TTC549 (cell line): Measurements from ENCODE around the gene LSAMP.
"Not testable (repeated sequence)": the region's sequence is repeated elsewhere in the genome, so short reads cannot be mapped to it uniquely, and the experiment has no call there.

Experiments
- FAIRE-seq: peaks from 2 replicates; lab custom pipeline; 2012; peaks lifted over from hg19 to GRCh38; lab: Jason Lieb, UNC

LSAMP gene

DNA sequence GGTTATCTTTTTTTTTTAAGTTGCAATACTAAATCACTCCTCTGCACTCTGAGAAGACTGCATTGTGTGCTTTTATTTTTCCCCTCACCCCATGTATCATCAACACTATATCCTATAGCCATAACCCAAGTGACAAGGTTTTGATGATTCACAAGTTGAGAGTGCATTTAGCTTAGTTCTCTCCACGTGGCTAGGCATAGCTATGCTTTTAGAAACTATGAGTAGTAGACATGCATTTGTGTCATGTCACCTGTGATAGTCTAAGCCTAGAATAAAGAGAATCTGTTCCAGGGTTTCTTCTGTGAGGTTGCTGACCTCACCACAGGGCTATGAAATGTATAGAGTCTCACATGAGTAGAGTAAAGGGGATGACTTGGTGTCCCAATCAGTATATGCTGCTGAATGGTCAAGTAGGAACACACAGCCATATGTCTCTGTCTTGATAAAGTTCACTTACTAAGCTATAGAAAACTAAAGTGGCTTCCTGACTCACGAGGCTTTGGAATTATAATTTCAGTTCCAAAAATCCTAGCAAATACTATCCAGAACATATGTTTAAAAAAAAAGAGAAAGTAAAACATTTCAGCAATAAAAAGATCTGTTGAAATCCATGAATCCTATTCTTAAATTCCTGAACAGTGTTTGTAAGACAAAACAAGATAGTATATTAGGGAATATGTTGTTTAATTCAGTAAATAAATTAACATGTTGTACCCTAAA, 206.3 kb downstream of the LSAMP start:
- FAIRE-seq, result no peak

DNA sequence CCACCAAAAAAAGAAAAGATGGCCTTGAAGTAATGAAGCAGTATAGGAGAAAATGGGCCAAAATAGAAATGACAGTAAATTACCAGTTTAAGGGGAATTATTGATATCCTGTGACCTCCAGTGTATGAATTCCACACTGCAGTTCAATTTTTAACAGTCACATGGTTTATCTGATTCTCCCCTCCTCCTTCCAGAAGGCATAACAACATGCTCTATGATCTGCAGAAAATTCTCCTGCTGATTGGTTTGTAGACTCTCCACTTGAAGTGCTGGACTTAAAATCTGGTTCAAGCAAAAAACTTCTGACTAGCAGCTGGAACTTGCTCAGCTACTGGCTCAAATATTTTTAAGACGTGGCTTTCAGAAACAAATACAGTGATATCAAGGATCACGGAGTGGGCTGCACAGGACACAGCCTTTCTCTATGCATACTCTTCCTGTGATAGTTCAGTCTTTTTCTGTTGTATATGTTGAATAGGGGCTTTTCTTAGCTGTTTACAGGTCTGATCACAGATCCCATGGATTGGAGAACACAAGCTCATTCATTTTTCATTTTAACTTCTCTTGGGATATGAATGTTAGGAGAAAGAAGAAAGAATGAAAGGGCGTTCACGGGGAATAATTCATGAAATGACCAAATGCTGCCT, 211.5 kb downstream of the LSAMP start:
- FAIRE-seq, result no peak

DNA sequence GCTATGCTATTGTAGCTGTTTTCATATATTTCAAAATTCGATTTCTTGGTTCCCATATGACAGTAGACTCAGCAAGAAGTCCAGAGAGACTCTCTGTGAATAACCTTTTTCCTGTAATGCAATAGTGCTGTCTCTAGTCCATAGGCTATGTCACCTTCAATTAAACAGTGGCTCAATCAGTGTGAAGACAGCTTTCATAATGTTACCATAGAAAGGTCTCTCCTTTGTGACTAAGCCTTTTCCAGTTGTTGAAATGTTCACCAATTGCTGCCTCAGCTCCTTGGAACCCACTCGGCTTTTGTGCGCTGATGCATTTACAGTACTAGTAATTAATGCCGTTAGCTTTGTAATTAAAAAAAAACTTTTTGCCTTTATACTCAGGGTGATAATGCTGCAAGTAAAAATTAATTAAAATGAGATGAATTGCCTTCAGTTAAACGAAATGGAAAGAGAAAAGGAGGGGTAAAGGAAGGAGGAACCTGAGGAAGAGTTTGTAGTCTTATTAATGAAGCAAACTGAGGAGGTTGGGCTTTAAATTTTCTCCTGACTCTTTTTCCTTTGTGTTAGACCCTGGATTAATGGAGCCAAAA, 214.8 kb downstream of the LSAMP start:
- no peak for FAIRE-seq

DNA sequence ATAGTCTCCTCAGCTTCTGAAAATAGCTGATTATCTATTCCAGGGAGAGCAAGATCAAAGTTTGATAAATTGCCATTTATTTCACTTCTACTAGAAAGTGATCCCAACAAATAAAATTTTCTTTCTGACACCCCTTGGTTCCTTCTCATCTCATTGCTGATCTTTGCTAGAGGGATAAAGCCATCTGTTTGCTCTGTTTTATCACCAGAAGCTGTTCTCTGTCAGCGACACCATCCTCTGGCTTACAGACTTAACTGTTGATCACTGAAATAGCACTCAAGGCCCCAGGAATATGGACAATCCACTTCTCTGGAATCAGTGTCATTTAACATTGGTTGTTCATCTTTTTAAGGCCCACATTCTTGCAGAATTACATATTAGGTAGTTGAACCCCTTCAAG, 219.0 kb downstream of the LSAMP start:
- no peak for FAIRE-seq

DNA sequence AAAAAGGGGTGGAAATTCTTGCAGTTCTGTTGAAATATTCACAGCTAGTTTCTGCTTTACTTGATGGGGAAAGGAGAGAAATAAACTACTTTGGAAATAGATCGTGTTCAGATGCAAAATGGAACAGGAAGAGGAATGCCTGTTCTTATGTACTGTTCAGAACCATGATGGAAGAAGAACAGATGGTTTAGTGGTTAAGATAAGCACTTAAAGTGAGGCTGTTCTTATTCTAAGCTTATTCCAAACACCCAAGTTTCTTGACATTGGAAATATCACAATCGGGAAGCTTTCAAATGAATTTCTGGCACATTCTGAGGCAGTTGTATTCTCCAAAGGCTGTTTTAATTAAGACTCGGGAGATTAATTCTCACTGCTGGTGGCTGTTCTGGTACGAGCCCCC, 228.5 kb downstream of the LSAMP start:
- no peak for FAIRE-seq

DNA sequence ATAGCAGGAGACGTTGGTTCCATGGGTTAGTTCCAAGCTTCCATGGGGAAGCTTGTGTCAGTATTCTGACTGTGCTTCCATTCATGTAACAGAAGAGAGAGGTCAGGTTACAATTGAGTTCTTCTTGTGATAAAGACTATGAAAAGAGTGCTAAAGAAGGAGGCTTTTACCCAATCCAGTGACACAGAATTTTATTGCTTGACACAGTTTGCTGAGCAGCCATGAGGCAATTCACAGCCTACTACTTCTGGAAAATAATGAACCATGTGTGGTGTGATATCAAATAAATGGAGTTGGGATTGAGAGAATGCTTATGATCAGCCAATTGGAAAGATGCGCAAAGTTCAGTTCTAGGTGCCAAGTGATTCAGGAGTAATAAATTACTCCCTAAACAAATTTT, 233.4 kb downstream of the LSAMP start:
- no peak for FAIRE-seq

DNA sequence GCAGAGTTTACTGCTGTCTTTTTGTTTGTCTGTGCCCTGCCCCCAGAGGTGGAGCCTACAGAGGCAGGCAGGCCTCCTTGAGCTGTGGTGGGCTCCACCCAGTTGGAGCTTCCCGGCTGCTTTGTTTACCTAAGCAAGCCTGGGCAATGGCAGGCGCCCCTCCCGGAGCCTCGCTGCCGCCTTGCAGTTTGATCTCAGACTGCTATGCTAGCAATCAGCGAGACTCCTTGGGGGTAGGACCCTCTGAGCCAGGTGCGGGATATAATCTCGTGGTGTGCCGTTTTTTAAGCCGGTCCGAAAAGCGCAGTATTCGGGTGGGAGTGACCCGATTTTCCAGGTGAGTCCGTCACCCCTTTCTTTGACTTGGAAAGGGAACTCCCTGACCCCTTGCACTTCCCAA, 236.5 kb downstream of the LSAMP start:
- not testable (repeated sequence) for FAIRE-seq

DNA sequence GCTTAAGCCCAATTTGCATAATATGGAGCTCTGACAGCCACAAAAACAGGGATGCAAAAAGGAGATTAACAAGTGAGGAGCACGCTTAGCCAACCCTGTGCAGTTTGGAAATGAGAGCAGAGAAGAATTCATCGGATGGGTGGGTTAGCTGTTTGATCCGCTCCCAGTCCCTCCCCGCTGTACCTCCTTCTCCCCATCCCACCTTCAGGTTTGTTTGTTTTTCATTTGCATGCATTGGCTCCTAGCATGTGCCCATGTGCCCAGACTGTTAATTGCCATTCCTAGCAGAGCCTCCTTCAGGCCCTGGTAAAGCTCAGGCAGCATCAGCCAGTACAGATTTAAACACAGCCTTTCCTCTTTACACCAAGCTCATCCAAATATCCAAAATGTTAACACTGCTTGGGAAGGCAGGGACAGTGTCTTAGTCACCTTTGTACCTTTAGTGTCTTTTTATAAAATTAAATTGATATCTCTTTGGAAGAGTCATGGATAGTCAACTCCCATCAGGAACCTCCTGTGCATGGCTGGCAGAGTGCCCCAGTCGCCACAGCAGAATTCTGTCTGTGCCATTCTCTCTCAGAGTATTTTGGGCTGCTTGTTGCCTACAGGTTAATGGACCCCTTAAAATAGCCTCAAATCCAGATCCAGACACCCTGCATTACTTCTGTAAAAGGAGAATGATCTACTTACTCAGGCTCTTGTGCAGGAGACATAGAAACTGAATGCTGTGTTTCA, 244.2 kb downstream of the LSAMP start:
- FAIRE-seq, result no peak

DNA sequence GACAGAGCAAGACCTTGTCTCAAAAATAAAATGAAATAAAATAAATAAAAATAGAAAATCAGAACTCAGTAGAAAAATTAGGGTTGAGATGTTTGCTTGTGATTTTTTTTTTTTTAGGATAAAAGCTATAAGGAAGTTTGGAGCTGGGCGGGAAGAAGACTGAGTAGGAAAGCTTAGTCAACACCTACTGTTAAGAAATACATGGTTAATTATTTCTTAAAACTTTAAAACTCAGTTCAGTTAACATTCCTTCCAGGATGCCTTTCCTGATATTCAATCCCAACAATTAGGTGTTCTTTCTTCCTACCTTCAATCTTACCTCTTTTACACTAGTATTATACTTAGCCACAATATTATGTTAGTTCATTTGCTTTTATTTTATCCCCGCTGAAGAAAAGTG, 246.2 kb downstream of the LSAMP start:
- no peak for FAIRE-seq

DNA sequence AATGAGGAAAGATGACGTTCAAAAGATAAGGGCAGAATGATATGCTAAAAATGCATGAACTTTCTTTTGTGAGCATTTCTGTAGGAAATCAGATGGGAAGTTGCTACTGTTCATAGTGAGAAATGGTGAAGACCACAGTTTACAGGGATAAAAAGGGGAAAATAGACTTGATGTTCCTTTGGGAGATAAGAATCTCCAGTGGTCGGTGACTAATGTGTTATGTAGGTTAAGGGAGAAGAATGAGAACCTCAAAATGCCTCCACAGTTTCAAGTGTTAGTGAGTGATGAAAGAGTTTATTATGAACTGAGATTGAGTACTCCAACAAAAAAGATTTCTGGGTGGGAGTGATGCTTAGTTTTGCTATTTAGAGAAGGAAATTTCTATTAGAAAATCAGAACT, 247.2 kb downstream of the LSAMP start:
- no peak for FAIRE-seq

DNA sequence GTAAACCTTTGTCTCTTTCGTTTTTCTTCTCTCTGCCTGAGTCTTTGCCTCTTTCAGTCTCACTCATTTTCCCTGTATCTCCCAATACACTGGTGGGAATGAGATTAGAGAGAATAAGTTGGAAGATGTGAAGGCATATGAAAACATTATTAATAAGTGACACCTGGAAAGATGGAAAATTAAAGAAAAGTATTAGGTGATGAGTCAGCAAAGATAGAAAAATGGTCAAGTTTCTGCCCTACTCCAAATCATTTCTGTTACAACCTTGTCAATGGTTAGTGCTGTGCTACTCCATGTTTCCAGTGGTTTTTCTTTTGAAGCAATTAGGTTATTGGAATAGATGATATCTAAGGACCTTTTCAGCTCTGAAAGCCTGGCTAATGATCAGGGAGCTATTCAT, 252.8 kb downstream of the LSAMP start:
- no peak for FAIRE-seq

DNA sequence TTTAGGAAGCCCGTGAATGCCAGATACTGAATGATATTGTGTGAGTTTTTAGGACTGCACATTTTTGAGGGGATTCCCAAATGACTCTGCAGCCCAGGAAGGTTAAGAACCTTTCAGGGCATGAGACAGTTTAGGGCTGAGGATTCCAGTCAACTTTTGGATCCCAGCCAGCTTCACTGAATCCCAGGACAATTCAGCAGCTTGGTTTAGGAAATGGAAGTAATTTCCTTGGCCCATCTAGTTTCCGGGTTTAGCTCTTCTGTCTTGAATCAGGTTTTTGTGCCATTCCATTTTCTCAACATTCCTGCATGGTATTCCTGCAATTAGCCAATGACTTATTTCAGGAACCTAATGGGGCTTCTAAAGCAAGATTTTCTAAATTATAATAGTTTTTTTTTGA, 253.9 kb downstream of the LSAMP start:
- FAIRE-seq, result no peak

DNA sequence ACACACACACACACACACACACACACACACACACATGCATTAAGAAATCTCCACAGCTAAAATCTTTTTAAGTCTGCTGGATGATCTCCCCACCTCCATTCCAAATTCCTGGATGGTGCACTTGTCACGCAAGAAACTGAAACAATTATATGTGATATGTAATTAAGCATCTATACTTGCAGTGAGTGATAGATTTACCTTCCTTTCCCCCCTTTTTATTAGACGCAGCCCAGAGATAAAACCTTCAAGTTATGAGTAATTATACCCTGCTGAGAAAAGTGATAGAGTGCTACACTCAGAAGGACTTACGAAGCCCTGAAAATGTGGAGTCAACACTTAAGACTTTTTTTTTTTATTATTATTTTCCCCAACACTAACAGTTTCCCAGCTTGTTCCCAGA, 255.2 kb downstream of the LSAMP start:
- FAIRE-seq, result no peak

DNA sequence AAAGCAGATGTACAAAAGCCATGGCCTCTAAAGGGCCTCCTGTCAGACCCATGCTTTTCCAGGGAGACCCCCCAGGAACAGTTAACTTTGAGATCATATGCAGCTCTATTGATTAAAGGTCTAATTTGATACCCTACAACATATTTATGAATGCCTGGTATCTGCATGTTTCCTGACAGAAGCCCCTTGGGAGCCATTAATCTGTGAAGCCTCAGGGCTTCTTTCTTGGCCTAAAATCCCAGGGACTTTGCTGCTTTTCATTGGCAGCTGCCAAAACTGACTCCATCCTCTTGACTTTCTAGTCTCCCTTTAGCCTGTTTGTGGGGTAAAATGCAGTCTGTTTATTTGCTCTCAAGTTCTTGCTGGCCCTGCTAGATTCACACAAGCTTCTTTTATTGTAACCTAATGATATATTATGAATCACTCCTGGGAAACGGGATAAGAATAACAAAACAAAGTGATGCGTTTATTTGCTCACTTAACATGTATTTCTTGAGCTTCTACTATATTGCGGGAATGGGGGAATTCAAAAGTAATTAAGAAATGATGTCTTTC, 257.0 kb downstream of the LSAMP start:
- no peak for FAIRE-seq

DNA sequence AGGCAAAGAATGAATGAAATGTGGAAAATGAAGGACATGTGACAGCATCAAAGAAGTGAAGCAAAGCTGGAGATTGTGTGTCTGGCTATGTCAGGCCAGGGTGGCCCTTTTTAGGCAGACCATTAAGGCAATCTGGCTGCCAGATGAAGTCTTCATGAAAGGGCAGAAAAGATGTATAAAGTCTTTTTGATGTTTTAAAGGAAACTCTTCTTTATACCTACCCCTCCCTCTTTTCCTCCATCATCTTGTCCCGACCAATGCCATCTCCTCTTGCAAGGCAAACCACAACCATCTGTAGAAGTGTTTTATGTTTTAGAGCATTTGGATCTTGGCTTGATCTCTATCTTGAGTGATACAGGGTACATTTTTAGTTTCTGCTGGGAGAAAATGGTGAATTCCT, 259.2 kb downstream of the LSAMP start:
- FAIRE-seq, result no peak

DNA sequence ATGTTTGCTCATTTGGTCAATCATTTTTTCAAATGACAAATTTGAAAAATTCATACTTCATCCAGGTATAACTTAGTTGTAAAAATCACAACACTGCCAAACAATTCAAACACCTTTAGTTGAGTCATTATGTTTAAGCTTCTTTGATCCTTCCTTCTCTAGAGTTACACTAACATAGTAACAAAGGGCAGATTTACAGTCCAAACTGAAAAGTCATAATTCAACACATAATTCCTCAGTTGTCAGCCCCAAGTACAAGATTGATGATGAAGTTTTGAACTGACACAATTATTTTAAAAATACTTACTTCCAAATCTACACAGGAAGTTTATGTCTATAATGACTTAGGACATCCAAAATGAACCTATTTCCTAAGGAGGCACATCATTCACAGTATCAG, 264.1 kb downstream of the LSAMP start:
- no peak for FAIRE-seq

DNA sequence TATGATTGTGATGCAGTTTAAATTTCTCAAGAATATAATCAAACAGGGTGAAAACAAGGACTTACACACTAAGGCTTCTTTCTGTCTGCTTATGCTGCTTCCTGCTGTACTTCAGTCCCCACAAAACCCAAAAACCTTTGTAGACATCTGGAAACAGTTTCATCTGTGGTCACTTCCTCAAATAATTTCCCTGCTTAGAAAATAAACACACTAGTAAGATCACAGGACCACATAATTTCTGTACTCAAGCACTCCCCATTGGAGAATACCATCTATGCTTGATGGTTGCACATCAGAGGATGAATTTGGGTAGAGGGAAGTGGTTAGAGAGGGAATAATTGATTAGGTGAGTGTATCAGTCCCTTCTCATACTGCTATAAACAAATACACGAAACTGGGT, 266.2 kb downstream of the LSAMP start:
- no peak for FAIRE-seq

DNA sequence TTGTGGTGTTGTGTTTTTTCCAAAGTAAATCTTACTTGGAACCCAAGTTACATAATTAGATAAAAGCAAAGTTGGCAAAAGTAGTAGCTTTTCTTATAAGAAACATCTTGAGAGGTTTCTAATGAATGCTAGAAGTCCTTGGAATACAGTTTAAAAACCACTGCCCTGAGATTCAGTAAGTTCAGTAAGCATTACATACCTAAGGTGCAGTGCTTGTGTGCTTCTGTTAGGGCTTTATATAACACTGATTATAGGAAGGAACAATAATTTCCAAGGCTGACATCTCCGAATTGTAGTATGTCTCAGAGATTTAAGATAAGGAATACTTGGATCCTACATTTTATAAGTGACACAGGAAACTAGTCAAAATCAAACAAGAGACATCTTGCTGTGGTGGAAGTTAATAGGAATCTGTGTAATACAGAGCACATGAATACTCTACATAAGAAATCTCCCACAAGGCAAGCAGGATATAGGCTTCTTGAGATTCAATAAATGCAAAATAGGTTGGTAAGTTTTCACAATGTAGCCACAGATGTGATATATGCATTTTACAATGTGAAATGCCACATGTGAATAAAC, 268.2 kb downstream of the LSAMP start:
- FAIRE-seq, result no peak

DNA sequence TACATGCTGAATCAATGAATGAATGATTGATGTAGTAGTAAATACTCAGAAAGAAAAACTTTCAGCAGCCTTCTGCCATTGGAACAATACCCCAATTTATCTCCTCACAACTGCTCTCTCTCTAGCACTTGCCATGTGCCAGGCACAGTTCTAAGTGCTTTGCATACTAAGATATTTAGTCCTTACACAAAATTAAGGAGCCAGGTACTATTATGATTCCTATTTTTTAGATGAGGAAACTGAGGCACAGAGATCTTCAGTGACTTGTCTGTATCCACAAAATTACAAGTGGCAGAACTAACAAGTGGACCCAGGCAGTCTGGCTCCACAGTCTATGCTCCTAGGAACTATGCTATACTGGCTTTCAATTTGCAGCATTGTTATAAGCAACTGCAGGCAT, 279.2 kb downstream of the LSAMP start:
- FAIRE-seq, result no peak

DNA sequence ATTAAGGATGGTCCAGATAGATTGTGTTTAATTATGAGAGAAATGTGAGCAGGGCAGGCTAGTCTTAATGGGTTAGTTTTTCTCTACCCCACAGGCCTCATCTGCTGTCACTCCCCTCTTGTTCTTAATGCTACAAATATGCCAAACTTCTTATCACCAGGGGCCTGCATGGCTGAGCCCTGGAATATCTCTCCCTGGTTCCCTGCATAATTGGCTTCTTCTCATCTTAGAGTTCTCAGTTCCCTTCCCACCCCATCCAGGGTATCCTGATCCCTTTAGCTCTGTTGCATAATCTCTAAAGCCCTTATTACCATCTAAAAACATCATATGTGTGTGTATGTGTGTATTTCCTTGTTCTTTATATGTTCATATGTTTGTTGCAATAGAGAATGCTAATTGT, 279.6 kb downstream of the LSAMP start:
- FAIRE-seq, result no peak

DNA sequence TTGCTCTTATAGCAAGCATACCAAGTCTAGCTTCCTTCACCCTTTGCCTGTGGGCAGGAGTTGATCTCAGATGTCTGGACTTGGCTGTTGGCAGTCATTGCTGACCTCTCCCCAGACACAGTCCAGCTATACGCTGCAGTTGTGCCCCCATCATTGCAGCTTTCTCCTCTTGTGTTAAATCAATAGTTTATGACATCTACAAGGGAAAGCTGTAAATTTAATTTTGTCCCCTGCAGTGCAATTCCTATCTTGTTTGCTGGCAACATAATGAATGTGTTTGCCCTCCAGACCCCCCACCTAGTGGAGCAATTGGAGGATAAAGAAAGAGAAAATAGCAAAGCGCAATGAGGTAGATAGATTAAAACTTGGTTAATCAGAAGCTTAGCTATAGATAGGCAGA, 280.2 kb downstream of the LSAMP start:
- FAIRE-seq, result no peak

DNA sequence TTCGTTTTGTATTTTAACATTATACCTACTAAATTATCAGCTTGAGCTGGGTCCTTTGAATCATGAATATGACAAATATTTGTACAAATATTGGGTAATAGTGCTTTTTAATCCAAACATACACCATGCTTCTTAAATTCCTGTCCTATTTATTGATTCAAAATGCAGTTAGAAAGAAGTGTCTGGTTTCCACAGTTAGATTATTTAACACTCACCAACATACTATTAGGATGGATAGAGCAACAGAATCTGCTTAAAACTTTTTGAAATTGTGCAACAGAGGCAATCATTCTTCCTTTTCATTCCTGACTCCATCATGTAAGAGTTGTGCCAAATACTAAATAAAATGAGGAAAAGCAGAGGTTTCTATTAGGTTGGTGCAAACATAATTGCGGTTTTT, 281.2 kb downstream of the LSAMP start:
- FAIRE-seq, result no peak
